Stimulated activated CD8-positive, alpha-beta memory T cell treated with anti-CD3 and anti-CD28 coated beads, Interleukin-7, amount 100 ng/mL, for 1 hour (primary cell): ENCODE measurements around the gene THYN1.
"Not testable (repeated sequence)": the region's sequence is repeated elsewhere in the genome, so short reads cannot be mapped to it uniquely, and the experiment has no call there.

Experiments
- DNase-seq, 2 donors: peaks; one replicate each; pipeline ENCODE4 v3.0.0-alpha.2; 2020; ENCODE audit warnings: low read depth in 2 of 2

Gene THYN1

DNA sequence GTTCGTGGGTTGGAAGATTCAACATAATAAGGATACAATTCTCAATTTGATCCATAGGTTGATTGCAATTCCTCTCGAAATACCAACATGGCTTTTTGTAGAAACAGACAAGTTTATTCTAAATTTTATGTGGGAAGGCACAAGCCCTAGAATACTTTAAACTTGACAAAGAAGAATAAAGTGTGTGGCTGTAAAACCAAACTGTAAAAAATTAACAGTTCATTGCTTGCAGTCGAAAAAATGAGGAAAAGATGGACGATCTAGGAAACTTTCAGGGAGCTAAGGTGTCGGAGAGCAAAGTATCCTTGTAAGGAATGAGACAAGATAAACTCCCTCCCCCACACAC lies 22.0 kb upstream of the THYN1 start:
- DNase-seq = no peak

DNA sequence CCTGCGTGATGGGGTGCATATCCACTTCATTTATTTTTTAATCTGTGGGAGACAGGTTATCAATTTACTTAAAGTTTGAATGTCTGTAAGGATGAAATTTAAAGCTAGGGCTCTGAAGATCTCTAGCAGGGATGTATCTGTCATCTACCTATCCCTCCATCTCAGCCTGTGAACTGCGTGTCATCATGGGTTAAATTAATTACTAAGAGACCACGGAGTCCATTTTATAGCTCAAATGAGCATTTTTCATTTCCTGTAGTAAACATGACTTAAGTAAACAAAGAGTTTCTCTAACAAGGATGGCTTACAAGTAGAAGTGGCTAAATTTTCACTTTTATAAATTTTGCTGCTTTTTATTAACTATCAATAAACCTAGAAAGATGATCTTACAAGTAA lies 20.2 kb upstream of the THYN1 start:
- DNase-seq = no peak

DNA sequence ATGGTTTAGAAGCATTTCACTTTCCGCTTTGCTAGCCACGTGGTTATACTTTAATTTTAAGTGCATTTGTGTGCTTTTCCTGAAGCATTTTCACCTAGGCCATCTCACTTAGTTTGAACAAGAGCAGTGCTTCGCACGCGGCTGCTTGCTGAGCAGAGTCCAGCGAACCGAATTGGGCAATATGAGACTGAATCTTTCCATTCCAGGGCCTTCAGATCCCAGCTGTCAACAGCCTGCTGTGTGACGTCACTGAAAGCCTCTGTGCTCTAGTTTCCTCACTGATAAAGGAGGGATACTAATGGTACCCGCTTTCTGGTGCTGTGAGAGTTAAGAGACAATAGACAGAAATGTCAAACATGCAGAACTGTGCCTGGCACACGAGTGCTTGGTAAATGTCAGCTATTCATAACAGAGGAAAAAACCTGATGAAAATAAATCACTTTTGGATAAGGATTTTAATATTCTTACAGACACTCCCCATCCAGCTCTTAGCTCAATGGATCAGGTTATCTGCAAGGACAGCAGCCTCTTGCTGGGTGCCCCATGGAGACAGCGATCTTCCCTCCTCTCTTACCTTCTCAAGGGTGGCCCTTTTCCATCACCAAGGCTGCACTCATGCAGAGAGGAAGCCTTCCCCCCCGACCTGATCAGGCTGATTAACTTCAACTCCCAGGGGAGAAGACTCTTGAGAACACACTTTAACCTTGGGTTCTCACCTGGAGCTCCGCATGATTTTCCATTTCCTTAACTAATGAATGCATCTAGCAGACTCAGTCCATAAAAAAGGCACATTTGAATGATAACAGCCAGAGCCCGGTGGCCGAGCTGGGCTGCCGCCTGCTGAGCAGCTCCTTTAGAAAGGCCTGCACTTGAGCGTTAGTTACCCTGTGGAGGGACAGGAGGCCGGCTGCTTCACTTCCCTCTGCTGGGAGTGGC lies 19.5 kb upstream of the THYN1 start:
- DNase-seq = no peak

DNA sequence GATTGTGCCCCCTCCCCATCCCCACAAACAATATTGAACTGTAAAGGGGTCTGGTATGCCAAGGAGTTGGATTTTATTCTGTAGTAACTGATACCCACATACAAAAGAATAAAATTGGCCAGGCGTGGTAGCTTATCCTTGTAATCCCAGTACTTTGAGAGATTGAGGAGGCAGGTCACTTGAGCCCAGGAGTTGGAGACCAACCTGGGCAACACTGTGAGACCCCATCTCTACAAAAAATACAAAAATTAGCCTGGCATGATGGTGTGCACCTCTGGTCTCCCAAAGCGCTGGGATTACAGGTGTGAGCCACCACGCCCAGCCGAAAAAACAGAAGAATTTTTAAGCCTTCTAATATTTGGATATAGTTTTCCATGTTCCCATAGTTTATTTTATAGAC lies 18.8 kb upstream of the THYN1 start:
- DNase-seq = no peak

DNA sequence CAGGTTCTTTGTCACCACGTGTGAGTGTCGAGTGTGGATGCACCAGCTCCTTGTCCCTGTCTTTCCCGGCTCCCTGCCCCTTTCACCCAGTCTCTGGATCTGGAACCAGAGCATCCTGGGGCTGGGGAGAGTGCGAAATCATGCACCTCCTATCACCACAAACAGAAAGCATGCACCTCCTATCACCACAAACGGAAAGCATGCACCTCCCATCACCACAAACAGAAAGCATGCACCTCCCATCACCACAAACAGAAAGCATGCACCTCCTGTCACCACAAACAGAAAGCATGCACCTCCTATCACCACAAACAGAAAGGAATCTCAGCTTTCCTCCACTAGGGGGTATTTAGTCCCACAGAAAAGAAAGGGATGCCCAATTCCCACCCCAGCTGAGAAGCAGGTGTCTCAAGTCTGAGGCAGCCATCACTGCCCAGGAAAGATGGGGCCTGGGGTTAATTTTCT lies 17.1 kb upstream of the THYN1 start:
- no peak for DNase-seq

DNA sequence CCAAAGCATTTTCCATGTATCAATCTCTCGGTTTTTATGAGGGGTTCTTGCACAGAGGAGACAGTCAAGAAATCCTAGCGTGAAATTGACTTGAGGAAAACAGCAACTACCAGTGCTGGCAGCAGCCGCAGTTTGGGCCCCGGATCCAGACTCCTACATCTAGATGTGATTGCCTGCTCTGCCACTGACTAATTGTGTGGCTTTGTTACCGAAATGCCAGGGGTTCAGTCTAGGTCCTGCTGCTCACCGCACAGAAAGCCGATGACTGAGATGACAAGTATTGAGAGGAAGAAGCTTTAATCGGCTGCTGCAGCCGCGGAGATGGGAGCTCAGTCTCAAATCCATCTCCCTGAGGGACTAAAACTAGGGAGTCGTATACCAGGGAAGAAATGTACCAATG lies 14.8 kb upstream of the THYN1 start:
- DNase-seq = no peak

DNA sequence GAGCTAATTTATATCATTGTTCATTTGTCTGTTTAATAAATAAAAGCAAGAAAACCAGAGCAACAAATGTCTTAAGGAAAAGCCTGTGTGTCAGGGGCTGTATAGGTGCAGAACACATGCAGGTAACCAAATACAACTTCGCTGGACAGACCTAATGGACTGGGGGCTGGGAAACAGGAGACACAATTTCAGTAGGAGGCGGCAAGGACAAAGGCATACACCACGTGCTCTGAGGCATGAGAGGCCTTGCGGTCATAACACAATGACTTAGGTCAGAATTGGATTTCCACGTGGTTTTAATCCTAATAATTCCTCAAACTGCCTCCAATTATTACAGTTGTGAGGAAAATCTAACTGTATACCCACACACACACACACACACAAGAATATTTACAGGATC lies 14.3 kb upstream of the THYN1 start:
- DNase-seq = no peak

DNA sequence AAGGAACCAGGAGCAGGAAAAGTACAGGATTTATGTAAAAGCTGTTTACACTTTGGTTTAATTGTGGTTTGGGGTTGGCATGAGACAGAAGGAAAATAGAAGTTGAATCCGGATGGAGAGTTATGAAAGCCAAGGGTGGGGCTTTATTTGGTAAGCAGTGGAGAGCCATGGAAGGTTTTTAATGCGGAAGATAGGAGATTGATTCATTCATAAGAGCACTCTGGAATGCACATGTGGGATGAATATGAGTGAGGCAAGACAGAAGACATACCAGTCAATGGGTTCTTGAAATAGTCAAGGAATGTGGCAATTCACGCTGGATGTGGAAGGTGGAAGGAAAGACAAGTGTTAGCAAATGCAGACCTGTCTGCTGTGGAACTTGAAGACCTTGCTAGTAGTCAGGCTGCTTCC lies 13.7 kb upstream of the THYN1 start:
- DNase-seq = no peak

DNA sequence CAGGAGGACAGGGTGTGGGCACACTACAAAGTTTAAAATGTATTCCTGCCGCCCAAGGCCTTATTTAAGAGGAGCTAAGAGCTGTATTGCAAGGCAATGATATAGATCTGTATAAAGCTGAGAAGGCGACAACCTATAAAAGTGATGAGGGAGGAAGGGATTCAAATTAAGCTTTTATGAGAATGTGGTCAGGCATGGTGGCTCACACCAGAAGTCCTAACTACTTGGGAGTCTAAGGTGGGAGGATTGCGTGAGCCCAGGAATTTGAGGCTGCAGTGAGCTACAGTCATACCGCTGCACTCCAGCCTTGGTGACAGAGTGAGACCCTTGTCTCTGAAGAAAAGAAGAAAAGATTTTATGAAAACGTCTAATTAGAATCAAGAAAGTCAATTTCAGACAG lies 13.3 kb upstream of the THYN1 start:
- DNase-seq = no peak

DNA sequence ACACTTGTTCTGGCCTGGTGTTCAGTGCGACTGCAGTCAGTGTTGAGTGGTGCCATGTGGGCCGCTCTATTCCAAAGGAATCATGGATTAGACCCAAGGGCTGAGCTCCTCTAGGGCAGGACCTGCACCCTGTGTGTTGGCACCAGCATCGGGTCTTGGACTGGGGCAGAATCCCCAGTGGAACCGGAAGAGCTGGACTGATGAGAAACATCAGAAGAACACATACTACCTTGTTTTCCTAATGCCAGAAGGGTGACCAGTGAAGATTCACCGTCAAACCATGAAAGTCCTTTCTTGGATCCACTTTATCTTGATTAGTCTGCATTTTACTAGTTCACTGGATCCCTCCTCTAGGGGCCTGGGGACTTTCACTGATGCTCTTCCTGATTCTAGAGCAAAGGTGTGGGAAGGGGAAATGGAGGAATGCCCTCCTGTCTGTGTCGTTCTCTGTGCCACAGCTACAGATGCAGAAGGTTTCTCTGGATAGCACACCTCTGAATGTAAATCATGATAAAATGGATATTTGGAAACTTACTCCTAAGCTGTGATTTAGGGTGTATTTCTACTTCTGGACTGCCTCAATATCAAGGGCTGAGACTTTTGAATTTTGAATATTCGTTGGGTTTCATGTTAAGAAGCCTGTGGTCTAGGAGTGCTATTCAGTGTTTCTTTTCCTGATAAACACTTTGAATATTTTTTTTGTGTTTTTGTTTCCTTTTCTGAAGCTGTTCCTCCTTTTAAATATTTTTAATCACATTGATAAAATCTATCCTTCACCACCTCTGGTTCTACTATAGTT lies 12.0 kb upstream of the THYN1 start:
- DNase-seq = no peak

DNA sequence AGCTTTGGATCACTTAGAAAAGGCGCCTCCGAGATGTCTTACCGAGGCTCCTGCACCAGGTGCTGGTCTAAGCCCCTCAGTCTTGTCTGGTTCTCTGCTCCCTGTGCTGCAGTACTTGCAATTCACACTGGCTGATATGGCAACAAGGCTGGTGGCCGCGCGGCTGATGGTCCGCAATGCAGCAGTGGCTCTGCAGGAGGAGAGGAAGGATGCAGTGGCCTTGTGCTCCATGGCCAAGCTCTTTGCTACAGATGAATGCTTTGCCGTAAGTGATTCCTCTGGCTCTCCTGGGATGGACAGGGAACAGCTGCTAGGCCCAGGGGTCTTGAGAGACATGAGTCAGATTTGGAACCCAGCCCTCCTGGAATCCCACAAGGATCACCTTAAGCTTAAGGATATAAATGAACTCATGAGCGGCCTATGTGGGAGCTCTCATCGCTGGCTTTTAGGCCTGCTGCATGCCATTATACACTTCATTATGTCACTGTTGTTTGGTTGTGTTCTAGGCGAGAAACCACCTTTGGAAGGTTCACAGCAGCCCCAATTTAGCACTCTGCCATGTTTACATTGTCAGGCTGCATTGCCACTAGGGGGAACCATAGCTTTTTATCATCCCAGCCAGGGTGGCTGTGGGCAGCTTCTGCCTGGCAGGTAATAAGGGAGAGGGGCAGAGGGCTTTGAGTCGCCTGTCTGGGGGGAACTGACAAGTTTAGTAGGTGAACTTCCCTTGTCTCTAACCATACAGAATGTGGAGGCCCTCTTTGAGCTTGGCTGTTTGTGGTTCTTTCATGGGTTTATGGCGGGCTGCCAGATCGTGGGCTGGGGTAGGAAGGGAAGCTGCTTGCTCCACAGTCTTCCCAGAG lies 8.7 kb upstream of the THYN1 start:
- DNase-seq = no peak

DNA sequence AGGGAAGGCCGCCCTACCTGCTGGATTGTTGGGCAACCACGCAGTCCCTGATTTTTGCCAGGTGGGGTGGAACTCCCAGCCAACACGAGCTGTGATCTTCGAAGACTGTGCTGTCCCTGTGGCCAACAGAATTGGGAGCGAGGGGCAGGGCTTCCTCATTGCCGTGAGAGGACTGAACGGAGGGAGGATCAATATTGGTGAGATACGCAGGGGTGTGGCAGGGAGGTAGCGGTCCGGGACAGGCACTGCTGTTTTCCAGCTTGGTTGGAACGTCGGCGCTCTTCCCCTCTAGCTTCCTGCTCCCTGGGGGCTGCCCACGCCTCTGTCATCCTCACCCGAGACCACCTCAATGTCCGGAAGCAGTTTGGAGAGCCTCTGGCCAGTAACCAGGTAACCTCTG lies 7.8 kb upstream of the THYN1 start:
- DNase-seq = no peak

DNA sequence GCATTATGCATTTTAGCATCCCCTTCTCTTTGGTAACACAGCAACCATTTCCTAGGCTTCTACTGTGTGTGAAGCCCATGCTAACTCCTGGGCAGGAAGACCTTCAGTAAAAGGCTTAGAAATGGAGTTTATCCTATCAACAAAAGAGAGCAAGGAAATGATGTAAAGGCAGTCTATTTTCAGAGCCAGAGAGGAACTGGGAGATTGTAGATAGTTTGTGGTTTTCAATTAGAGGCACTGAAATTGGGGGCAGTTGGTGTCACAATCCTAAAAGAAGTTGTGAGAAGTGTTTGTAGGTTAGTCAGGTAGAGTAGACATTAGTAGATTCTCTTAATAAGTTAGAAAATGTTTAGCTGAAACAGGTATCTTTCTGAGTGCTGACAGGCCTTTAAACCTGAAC lies 7.4 kb upstream of the THYN1 start:
- no peak for DNase-seq

DNA sequence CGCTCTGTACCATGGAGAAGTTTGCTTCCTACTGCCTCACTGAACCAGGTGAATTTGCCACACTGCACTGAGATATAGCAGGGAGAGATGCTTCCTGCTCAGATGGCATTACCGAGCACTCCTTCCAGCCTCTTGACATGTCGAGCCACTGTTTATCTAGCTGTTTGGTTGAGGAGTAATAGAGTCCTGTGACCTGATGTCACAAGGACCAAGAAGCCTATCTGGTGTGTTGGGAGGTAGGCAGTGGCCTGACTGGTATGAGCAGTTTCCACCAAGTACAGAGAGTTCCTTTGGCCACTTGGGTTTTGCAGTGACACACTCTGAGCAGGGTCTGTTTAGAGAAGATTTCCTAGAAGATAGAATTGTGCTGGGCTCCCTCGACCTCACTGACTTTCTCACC lies 5.4 kb upstream of the THYN1 start:
- no peak for DNase-seq

DNA sequence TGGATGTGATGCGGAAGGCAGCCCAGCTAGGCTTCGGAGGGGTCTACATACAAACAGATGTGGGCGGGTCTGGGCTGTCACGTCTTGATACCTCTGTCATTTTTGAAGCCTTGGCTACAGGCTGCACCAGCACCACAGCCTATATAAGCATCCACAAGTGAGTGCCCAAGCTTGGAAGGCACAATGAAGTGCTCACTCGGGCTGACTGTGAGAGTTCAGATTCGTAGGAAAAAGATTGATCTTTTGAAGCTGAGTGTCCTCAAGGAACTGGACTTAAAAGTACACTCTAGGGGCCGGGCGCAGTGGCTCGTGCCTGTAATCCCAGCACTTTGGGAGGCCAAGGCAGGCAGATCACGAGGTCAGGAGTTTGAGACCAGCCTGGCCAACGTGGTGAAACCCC lies 3.9 kb upstream of the THYN1 start:
- DNase-seq = no peak

DNA sequence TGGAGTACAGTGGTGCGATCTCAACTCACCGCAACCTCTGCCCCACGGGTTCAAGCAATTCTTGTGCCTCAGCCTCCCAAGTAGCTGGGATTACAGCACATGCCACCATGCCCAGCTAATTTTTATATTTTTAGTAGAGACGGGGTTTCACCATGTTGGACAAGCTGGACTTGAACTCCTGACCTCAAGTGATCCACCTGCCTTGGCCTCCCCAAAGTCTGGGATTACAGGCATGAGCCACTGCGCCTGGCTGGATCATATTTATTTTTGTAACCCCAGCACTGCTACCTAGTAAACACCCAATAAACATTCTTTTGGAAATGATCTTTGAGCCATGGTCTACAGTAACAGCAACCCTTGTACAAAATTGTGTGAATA lies 2.0 kb upstream of the THYN1 start:
- DNase-seq = not testable (repeated sequence)

DNA sequence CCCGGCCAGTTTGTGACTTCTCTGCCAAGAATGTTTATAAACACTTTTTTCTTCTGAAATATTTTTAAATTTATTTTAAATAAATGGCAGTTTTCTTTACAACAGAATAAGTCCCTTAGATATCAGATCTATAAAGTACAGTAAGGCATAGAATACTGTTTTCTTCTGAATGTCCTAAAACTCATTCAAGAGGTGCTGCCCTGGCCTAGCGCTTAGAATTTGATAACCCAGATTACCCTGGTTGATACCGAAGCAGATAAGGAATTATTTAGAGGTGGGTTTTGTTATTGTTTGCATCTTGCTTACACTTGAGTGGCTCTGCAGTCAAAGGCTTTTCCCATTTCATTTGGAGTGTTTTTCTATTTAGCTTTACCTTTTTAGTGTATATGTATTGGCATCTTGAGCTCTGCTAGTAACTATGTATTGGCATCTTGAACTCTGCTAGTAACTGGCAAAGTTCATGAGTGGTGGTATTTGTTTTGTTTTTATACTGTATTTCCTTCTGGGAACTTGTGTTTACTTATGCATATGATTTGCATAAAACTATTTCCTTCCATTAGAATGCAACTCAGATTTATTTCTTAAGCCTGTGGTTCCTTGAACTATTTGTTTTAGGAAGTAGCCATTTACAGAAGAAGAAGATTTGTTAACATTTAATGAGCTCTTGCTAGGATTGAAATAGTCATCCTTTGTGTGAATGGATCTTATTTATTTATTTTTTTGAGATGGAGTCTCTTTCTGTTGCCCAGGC lies 1.5 kb upstream of the THYN1 start:
- no peak for DNase-seq

DNA sequence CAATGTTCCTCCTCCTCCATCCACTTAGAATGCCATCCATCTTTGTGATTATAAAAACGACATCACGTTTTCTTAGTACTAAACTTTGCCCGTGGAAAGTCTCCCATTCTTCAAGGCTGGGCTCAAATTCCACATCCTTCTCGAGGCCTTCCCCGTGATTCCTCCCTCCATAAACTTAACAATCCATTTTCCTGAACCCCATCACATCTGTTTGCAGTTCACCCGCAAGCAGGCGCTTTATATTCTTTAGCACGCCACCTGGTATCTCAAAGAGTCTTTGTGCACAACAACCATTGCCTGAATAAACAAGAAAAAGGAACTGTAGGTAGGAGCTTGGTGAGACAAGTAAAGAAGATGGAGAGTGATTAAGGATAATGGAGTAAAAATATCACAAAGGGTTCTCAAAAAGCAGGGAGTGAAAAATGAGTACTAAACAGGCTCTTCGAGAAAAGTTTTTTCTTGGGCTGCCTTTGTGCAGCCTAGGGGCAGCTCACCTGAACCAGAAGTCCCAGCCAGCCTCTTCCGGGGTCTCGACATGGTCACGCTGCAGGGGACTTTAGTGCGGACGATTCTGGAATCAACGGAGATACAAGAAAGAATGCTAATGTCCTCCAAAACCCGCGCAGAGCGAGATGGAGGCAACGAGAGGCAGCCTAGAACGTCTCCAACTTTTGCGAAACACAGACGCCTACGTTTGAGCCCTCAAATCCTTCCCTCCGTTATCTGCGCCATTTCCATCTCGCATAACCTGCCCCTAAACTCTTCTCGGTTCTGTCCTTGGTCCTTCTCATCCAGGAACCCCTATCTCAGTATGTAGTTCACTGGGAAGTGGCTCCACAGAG lies 585 bp downstream of the THYN1 start:
- no peak for DNase-seq

DNA sequence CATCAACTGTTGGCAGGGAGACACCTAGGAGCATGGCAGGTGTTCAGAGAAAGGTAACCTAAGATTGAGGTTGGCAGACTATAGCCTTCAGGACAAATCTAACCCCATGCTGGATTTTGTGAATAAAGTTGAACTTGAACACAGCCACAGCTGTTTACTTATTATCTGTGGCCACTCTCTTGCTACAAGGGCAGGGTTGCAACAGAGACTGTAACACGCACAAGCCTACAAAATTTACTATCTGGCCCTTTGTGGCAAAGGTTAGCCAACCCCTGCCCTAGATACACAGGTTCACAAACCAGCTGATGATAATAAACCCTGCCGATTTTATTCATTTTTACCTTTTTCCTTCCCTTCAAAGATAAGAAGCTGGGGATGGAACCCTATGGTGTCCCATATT lies 2.5 kb downstream of the THYN1 start:
- DNase-seq = no peak

DNA sequence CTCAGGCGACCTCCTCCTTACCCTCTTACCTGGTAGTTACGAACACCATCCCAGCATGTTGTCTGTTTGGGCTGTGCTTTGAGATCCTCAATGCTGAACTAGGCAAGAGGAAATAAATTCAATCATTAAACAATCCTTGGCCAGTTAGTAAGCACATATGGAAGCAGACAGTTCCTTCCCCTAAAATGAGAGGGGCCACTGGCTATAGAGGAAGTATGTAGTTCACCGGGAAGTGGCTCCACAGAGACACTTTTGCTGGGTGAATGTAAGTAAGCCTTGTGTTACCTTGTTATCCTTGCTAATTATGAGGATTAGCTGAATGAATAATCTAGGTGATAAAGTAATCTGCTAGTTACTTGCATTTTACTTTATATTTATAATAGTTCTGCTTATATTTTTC lies 2.9 kb downstream of the THYN1 start:
- DNase-seq = no peak
